ENCODE data around the gene BRF1. TPM values are rescaled to one million over a fixed set of nuclear protein-coding genes. Genes with fewer than 3 reads are reported as not detected.

BRF1 gene
- total and polyA plus RNA-seq, 2 of the 13 experiments (the other 11 are each of a cell fraction or from before 2014, with no cell fraction given) = 5.1 to 11.0 TPM

DNA sequence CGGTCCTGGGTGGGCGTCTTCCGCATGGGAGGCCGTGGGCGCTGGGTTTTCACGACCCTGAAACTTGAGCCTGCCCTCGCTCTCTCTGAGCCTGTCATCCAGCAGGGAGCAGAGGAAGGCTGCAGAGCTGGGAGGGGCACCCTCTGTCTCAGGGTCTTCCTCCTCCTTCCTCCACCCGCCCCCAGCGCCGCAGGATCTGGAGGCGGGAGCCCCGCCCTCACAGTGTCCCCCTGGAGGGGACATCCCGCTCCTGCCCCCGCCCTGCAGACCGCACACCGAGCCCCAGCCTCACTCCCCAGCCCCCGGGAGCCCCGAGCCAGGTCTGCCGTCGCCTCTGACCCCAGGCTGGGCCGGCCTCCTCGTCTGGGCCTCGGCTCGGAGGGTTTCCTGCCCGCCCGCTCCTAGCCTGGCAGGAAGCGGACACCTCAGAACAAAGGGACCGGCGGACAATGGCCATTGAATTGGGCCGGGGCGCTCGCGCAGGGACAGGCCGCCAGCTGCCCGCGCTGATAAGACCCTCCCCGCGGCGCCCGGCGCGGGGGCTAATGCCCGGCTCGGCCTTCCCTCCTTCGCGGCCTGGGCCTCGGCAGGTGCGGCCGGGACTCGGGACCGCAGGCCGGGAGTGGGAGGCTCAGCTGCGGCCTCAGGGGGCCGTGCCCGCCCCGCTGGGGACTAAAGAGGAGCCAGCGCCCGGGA lies 104.4 kb downstream of the BRF1 start:
- peaks cover 39% of the 10 kb centered on the region for H3K4me1 ChIP-seq (ENCODE audit: insufficient read depth, low read length)
- BruUV-seq (replicated peaks) = no TSS peak
- no peaks in the 10 kb centered on the region for H3K9me3 ChIP-seq (ENCODE audit: low read length)
- DNase-seq (ENCODE audit: low spot score) (peak; percentile 19), ATAC-seq (peak; percentile 7), FAIRE-seq (no peak)
- intact Hi-C loops (cut with micrococcal nuclease; ENCODE audit: unreplicated experiment) = no loop called here
- no peak overlapping the region for H3K27ac ChIP-seq (ENCODE audit: extremely low read length, insufficient read depth, low read length)
- in situ Hi-C loops (cut with HindIII; ENCODE audit: extremely low pct_ligation_motif_present, low pct_unique_long_range_greater_than_20kb) = no loop called here
- ChIA-PET CTCF (ENCODE audit: low intra/inter-chr PET ratio, low total read pairs) (no interaction called here), POLR2A (no interaction called here)
- no peak overlapping the region for H3K9ac ChIP-seq (ENCODE audit: insufficient read depth, low read depth, low read length)
- H4K20me1 ChIP-seq (ENCODE audit: insufficient read depth, low read length) = no peaks in the 10 kb centered on the region
- peak overlapping the region; percentile 72 for H3K4me2 ChIP-seq (ENCODE audit: low read depth, low read length)
- H3K79me2 ChIP-seq (ENCODE audit: insufficient read depth, low read length) = no peaks in the 10 kb centered on the region
- H3K36me3 ChIP-seq (replicated peaks in 1 of 2; ENCODE audit: control insufficient read depth in 1 of 2, insufficient read depth in 2 of 2, low read length in 2 of 2) = no peaks in the 10 kb centered on the region
- peaks cover 25 to 79% of the 10 kb centered on the region in 2 experiments for H3K27me3 ChIP-seq (ENCODE audit: control insufficient read depth in 1 of 2, insufficient read depth in 2 of 2, low read length in 2 of 2)
- no peak overlapping the region for H2AFZ ChIP-seq (ENCODE audit: low read length)
- H3K4me3 ChIP-seq (replicated peaks in 1 of 3; ENCODE audit: insufficient read depth in 1 of 3, low read depth in 2 of 3, low read length in 3 of 3) = peak overlapping the region; percentile 26 to 55 (median 49); a peak in 4 of 6 replicates
- WGBS (ENCODE audit: low lambda C conversion rate) = 5% methylated on average over 13 of the region's 58 CpGs
- TF ChIP-seq FLYWCH1 (CRISPR knock-in tag; IDR thresholded peaks at IDR 0.05) (no peak), ZFY (CRISPR knock-in tag; IDR thresholded peaks at IDR 0.05) (peak; percentile 51; the same call in 1 of the 2 replicates), MTF2 (CRISPR knock-in tag; IDR thresholded peaks at IDR 0.05; ENCODE audit: borderline replicate concordance) (peak; percentile 95; the same call in 1 of the 2 replicates), ELF3 (CRISPR knock-in tag; IDR thresholded peaks at IDR 0.05) (0 out of 2 replicates have a peak, but pooled peaks have one; percentile 16), ZNF33A (CRISPR knock-in tag; IDR thresholded peaks at IDR 0.05; ENCODE audit: borderline replicate concordance) (no peak), ISX (CRISPR knock-in tag; conservative IDR thresholded peaks at IDR 0.05) (no peak), SOX6 (IDR thresholded peaks at IDR 0.05) (no peak), SOX6 (CRISPR knock-in tag; IDR thresholded peaks at IDR 0.05) (peak; percentile 77)
- TF ChIP-seq, protein P1, sequence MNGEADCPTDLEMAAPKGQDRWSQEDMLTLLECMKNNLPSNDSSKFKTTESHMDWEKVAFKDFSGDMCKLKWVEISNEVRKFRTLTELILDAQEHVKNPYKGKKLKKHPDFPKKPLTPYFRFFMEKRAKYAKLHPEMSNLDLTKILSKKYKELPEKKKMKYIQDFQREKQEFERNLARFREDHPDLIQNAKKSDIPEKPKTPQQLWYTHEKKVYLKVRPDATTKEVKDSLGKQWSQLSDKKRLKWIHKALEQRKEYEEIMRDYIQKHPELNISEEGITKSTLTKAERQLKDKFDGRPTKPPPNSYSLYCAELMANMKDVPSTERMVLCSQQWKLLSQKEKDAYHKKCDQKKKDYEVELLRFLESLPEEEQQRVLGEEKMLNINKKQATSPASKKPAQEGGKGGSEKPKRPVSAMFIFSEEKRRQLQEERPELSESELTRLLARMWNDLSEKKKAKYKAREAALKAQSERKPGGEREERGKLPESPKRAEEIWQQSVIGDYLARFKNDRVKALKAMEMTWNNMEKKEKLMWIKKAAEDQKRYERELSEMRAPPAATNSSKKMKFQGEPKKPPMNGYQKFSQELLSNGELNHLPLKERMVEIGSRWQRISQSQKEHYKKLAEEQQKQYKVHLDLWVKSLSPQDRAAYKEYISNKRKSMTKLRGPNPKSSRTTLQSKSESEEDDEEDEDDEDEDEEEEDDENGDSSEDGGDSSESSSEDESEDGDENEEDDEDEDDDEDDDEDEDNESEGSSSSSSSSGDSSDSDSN (CRISPR knock-in tag; IDR thresholded peaks at IDR 0.05) = peak; percentile 57
- TF ChIP-seq, protein P2, sequence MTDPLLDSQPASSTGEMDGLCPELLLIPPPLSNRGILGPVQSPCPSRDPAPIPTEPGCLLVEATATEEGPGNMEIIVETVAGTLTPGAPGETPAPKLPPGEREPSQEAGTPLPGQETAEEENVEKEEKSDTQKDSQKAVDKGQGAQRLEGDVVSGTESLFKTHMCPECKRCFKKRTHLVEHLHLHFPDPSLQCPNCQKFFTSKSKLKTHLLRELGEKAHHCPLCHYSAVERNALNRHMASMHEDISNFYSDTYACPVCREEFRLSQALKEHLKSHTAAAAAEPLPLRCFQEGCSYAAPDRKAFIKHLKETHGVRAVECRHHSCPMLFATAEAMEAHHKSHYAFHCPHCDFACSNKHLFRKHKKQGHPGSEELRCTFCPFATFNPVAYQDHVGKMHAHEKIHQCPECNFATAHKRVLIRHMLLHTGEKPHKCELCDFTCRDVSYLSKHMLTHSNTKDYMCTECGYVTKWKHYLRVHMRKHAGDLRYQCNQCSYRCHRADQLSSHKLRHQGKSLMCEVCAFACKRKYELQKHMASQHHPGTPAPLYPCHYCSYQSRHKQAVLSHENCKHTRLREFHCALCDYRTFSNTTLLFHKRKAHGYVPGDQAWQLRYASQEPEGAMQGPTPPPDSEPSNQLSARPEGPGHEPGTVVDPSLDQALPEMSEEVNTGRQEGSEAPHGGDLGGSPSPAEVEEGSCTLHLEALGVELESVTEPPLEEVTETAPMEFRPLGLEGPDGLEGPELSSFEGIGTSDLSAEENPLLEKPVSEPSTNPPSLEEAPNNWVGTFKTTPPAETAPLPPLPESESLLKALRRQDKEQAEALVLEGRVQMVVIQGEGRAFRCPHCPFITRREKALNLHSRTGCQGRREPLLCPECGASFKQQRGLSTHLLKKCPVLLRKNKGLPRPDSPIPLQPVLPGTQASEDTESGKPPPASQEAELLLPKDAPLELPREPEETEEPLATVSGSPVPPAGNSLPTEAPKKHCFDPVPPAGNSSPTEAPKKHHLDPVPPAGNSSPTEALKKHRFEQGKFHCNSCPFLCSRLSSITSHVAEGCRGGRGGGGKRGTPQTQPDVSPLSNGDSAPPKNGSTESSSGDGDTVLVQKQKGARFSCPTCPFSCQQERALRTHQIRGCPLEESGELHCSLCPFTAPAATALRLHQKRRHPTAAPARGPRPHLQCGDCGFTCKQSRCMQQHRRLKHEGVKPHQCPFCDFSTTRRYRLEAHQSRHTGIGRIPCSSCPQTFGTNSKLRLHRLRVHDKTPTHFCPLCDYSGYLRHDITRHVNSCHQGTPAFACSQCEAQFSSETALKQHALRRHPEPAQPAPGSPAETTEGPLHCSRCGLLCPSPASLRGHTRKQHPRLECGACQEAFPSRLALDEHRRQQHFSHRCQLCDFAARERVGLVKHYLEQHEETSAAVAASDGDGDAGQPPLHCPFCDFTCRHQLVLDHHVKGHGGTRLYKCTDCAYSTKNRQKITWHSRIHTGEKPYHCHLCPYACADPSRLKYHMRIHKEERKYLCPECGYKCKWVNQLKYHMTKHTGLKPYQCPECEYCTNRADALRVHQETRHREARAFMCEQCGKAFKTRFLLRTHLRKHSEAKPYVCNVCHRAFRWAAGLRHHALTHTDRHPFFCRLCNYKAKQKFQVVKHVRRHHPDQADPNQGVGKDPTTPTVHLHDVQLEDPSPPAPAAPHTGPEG (CRISPR knock-in tag; IDR thresholded peaks at IDR 0.05) = peak; percentile 98
- TF ChIP-seq, protein P3, sequence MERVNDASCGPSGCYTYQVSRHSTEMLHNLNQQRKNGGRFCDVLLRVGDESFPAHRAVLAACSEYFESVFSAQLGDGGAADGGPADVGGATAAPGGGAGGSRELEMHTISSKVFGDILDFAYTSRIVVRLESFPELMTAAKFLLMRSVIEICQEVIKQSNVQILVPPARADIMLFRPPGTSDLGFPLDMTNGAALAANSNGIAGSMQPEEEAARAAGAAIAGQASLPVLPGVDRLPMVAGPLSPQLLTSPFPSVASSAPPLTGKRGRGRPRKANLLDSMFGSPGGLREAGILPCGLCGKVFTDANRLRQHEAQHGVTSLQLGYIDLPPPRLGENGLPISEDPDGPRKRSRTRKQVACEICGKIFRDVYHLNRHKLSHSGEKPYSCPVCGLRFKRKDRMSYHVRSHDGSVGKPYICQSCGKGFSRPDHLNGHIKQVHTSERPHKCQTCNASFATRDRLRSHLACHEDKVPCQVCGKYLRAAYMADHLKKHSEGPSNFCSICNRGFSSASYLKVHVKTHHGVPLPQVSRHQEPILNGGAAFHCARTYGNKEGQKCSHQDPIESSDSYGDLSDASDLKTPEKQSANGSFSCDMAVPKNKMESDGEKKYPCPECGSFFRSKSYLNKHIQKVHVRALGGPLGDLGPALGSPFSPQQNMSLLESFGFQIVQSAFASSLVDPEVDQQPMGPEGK (CRISPR knock-in tag; IDR thresholded peaks at IDR 0.05) = peak; percentile 54; the same call in 1 of the 2 replicates
- TF ChIP-seq, protein P4, sequence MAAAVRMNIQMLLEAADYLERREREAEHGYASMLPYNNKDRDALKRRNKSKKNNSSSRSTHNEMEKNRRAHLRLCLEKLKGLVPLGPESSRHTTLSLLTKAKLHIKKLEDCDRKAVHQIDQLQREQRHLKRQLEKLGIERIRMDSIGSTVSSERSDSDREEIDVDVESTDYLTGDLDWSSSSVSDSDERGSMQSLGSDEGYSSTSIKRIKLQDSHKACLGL (CRISPR knock-in tag; IDR thresholded peaks at IDR 0.05) = peak; percentile 31; the same call in 1 of the 2 replicates

Data from HepG2 (cell line).